SK-N-DZ (cell line): Measurements from ENCODE around the gene PAGE2B.
"Not testable (repeated sequence)": the region's sequence is repeated elsewhere in the genome, so short reads cannot be mapped to it uniquely, and the experiment has no call there.

Source experiments
- DNase-seq: peaks from one replicate; pipeline ENCODE4 v3.0.0-alpha.2; 2015; ENCODE audit warnings: low spot score

Gene PAGE2B

DNA sequence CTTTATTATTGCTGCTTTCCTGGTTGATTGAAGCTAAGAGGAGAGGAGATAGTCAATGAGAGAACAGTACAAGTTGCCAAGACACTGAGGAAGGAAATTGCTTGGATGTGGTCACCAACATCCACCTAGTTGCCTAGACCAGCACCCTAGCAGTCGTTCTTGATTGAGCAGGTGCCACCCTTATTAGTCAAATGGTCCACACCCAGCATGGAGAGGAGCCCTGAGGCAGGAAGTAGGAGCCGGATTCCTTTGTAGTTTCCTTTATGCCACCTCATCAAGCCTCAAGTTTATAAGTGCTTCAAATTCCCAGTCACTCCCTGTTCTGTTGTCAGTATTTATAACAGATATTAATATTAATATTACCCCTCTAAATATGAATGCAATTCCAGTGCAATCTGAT, 33.1 kb downstream of the PAGE2B start:
- DNase-seq = no peak

DNA sequence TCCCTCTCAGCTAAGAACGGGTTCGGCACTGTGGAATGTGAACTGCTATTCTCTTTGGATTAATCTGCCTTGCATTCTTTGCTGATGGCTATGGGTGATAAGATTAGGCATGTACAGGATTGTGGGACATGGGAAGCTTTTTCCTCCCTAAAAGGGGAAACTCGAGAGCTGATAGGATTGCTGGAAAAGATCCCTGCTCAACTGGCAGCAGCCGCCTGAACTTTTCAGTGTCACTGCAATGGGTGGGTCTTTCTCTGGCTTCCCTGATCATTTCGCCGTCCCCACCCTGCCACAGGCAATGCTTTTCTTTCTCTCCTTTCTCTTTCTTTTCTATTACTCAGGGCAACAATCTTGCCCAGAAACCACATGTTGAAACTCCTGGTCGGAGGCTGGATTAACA, 34.5 kb downstream of the PAGE2B start:
- DNase-seq = no peak

DNA sequence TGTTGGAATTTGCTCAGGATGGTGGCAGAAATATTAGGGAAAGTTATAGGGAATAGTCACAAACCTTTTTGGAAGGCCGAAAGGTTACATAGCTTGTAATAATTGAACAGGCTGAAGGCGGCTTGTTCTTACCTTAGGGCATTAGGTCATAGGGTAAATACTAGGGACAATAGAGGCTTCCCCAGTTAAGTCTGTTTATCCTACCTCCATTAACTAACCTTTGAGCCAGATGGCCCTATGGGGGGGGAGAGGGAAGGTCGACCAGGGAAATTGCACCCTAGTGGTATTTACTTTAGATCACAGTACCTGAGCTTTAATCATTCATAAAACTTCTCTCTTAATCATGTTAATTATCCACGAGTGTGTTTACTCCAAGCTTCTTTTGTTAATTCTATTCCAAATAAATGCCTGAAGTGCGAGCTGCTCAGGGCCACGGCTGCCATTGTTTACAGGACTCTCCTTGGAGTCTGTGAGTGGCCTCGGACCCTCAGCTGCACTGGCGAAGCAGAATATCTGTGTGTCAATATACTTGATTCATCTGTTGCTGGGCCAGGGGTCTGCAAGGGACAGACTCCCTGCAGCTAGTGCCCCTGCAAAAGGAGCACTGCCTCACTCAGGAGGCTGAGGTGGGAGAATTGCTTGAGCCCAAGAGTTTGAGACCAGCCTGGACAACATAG, 36.9 kb downstream of the PAGE2B start:
- DNase-seq = no peak

DNA sequence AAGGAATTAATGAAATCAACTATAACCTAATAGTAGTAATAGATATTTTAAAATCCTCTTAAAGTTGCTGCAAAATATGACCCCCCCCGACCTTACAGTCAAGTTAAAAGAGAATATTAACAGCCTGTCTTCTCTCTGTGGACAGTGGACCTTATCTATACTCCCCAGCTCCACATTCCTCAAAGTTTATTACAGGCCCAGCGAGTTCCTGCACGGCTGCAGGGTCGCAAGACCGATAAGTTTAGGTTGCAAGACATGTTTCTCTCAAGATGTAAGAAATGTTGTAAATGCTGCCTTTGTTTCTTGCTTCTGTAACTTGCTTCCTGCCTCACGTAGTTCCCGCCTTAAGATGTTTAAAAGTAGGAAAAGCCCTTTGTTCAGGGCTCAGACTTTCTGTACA, 41.8 kb downstream of the PAGE2B start:
- not testable (repeated sequence) for DNase-seq

DNA sequence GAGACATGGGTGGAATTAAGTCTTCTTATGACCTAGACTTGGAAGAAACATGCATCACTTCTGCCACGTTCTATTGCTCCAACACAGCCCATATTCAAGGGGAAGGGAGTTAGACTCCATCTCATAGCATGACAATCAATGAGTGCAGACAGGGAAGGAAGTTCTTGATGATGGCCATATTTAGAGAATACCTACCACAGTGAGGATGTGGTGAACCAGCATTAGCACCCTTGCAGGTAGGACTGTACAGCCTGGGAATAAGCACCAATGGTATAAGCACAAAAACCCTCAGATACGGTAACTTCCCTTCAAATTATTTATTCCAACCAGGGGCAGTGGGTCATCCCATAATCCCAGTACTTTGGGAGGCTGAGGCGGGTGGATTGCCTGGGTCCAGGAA, 43.7 kb downstream of the PAGE2B start:
- no peak for DNase-seq

DNA sequence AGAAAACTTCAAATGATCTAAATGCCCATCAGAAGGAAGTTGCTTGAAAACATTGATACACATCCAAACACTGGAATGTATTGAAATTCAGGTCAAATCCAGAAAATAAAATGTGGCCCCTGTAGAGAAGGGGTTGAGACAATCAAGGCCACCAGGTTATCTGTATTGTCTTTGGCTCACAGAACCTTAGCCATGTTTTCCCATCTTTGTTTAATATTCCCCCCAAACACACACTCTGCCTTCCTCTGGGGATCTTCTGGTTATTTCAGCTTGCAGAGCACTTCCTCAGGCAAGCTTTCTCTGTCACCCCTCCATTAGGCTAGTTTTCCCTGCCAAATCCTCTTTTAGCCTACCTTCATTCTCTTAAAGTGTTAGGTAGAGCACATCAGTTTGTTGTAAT, 44.4 kb downstream of the PAGE2B start:
- no peak for DNase-seq

DNA sequence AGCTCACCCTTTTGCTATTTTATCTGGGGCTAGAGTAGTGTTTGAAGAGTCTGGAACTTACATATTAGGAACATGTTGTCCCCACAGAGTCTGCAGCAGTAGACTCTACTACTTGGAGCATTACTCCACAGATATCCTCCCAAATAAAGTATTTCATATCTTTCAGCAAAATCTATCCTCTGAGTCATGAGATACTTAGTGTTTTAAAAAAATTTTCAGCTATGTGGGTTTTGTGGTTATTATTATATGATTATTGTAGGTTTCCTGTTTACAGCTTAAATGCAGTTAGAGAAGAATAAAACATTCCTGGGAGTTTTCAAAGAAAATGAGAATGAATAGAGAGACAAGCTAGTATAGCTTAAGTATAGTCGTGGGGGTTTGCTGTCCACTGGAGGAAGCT, 44.9 kb downstream of the PAGE2B start:
- DNase-seq = no peak

DNA sequence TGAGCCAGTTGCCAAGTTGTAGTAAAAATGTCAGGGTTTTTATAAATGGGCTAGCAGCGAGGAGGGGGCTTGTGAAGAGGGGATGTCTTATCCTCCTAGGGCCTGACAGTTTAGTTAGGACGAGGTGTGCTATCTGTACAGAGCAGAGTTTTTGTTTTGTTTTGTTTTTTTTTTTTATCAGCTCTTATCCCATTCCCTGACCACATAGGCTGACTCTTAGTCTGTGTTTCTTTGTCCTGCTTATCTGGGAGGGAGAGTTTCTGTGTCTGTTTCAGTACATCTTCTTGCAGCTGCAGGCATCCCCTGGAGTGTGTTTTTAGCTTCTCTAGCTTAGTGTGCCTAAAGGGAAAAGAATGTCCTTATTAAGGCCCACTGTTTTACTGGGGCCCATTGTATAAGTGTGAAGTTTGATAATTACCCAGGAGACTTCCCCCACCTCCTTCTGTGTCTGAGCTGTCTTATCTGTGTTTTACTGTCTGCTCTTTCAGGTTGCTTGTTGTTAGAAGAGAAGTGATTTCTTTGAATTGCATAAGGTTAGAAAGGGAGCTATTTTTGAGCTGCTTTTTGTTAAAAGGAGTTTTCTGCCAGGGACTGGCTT, 46.0 kb downstream of the PAGE2B start:
- DNase-seq = peak; percentile 3

DNA sequence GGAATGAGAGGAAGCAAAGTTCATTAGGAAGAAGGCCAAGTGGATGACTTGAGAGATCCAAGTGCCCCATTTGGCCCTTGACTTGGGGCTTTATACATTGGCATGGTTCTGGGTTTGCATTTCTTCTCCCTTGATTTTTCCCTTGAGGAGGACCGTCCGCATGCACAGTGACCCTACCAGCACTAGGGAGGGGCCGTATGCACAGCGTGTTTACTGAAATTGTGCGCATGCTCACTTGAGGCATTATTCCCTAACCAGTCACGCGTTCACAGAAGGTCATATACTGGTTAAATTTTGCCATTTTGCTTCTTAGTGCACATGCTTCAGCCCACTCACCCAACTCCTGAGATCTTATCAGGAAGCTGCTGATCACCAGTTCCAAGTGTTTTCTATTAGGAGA, 49.1 kb downstream of the PAGE2B start:
- DNase-seq = peak; percentile 22

DNA sequence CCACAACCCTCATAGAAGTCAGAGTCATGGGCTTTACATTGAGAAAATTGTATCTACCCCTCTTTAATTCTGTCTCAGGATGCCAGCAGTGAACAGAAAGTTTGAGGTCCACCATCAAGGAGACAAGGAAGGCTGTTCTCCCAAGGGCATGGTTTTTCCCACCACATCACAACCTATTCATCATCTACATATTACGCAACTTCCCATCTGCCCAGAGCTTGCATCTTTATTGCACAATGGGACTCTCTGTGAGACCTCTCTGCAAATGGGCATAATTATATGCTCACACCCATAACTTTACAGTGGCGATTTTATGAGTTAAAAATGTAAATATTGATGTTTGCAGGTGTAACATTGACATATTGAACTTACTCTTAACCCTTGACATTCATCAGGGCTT, 52.9 kb downstream of the PAGE2B start:
- no peak for DNase-seq
